ENCODE results near the gene DDX19B. TPM values are rescaled to one million over a fixed set of nuclear protein-coding genes. Genes with fewer than 3 reads are reported as not detected.

The DDX19B gene
- total RNA-seq, 1 experiment from 2014 or later, result 74.5 TPM

GRCh38 chr16:70381604-70382342 lies 82.8 kb downstream of the DDX19B start:
- Histone ChIP-seq H3K27me3 (replicated peaks; ENCODE audit: control insufficient read depth, insufficient read depth, low read length) (no peaks in the 10 kb centered on the region), H3K4me3 (ENCODE audit: low read depth, low read length) (peak overlapping the region; percentile 71), H3K9me3 (no peaks in the 10 kb centered on the region), H3K36me3 (ENCODE audit: control insufficient read depth, insufficient read depth, low read length) (peaks cover 2% of the 10 kb centered on the region), H3K4me1 (peaks cover 9% of the 10 kb centered on the region; the same call in 1 of the 2 replicates)
- H3K36me3 Mint-ChIP-seq (ENCODE audit: insufficient read depth, unreplicated experiment), result peaks cover 83% of the 10 kb centered on the region
- no peak for DNase-seq
- intact Hi-C loops (cut with micrococcal nuclease; ENCODE audit: unreplicated experiment), result loop anchor here (1.0 to 5.0 kb wide), 6 partner anchors 47 to 271 kb away; partner anchors contain the start of genes FCSK and ST3GAL2
- H3K4me1 Mint-ChIP-seq (ENCODE audit: low read depth, unreplicated experiment), result peaks cover 6% of the 10 kb centered on the region
- BruUV-seq (replicated peaks), result no TSS peak
- peak overlapping the region; percentile 92 for H3K4me3 Mint-ChIP-seq (ENCODE audit: unreplicated experiment)
- no peaks in the 10 kb centered on the region for H3K27me3 Mint-ChIP-seq (ENCODE audit: insufficient read depth, unreplicated experiment)
- H3K9me3 Mint-ChIP-seq (ENCODE audit: unreplicated experiment), result no peaks in the 10 kb centered on the region
- ChIA-PET POLR2A (interaction anchor here (0.5 to 3.7 kb wide), 31 partner anchors 8 to 995 kb away, joined by 3 to 41 read pairs (median 5); partner anchors contain the start of genes AARS1, COG4, DDX19A and FCSK), CTCF (interaction anchor here (0.6 to 2.8 kb wide), 16 partner anchors 9 to 127 kb away, joined by 3 to 42 read pairs (median 6); partner anchors contain the start of genes FCSK and ST3GAL2)
- TF ChIP-seq, protein P1, sequence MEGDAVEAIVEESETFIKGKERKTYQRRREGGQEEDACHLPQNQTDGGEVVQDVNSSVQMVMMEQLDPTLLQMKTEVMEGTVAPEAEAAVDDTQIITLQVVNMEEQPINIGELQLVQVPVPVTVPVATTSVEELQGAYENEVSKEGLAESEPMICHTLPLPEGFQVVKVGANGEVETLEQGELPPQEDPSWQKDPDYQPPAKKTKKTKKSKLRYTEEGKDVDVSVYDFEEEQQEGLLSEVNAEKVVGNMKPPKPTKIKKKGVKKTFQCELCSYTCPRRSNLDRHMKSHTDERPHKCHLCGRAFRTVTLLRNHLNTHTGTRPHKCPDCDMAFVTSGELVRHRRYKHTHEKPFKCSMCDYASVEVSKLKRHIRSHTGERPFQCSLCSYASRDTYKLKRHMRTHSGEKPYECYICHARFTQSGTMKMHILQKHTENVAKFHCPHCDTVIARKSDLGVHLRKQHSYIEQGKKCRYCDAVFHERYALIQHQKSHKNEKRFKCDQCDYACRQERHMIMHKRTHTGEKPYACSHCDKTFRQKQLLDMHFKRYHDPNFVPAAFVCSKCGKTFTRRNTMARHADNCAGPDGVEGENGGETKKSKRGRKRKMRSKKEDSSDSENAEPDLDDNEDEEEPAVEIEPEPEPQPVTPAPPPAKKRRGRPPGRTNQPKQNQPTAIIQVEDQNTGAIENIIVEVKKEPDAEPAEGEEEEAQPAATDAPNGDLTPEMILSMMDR (IDR thresholded peaks at IDR 0.05; ENCODE audit: insufficient read depth in 1 of 2, low read depth in 1 of 2, low read length in 1 of 2, severe bottlenecking in 1 of 2, unreplicated experiment in 1 of 2), result no peak
- peak overlapping the region; percentile 97 for H3K27ac Mint-ChIP-seq (ENCODE audit: unreplicated experiment)

DNA sequence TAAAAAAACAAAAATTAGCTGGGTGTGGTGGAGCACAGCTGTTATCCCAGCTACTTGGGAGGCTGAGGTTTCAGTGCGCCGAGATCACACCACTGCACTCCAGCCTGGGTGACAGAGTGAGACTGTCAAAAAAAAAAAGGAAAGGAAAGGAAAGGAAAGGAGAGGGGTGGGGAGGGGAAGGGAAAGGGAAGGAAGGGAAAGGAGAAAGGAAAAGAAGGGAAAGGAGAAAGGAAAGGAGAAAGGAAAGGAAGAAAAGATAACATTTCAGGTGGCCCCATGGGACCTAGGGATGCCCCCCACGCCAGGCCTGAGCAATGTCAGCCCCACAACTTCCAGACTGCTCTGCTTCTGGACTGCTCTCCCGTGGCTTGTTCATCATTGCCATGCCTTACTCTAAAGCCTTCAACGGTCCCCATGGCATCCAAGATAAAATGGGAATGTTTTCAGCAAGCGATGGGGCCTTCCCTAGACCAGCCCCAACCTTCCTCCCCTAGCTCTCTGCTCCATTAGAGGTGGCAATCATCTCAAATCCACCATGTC lies 84.5 kb downstream of the DDX19B start:
- Mint-ChIP-seq H3K4me1 (ENCODE audit: low read depth, unreplicated experiment) (no peaks in the 10 kb centered on the region), H3K27me3 (ENCODE audit: insufficient read depth, unreplicated experiment) (no peaks in the 10 kb centered on the region), H3K4me3 (ENCODE audit: unreplicated experiment) (no peak overlapping the region), H3K27ac (ENCODE audit: unreplicated experiment) (peak overlapping the region; percentile 27), H3K9me3 (ENCODE audit: unreplicated experiment) (no peaks in the 10 kb centered on the region), H3K36me3 (ENCODE audit: insufficient read depth, unreplicated experiment) (peaks cover 79% of the 10 kb centered on the region)
- intact Hi-C loops (cut with micrococcal nuclease; ENCODE audit: unreplicated experiment), result loop anchor here (5.0 kb wide), 1 partner anchor 269 kb away; no protein-coding TSS in a partner anchor
- no peaks in the 10 kb centered on the region for H3K27me3 ChIP-seq (replicated peaks; ENCODE audit: control insufficient read depth, insufficient read depth, low read length)
- no peaks in the 10 kb centered on the region for H3K9me3 ChIP-seq
- no TSS peak for BruUV-seq (replicated peaks)
- H3K4me1 ChIP-seq, result peaks cover 9% of the 10 kb centered on the region; the same call in 1 of the 2 replicates
- H3K4me3 ChIP-seq (ENCODE audit: low read depth, low read length), result no peak overlapping the region
- TF ChIP-seq, protein P1 (IDR thresholded peaks at IDR 0.05; ENCODE audit: insufficient read depth in 1 of 2, low read depth in 1 of 2, low read length in 1 of 2, severe bottlenecking in 1 of 2, unreplicated experiment in 1 of 2), result no peak
- CTCF ChIA-PET, result no interaction called here
- no peak for DNase-seq
- peaks cover 2% of the 10 kb centered on the region for H3K36me3 ChIP-seq (ENCODE audit: control insufficient read depth, insufficient read depth, low read length)
- POLR2A ChIA-PET, result no interaction called here

Other genes starting within 250 kb of the DDX19B start
- gene PDPR, start 184.9 kb upstream of the DDX19B start, total RNA-seq (2022), result 40.2 and 42.9 TPM in 2 replicates
- 0.50 TPM in 1 of 2 replicates, not detected in the other for gene CLEC18C, start 125.4 kb upstream of the DDX19B start, total RNA-seq (2022)
- 33.6 and 34.6 TPM in 2 replicates for gene EXOSC6, start 47.2 kb upstream of the DDX19B start, total RNA-seq (2022)
- 366 and 449 TPM in 2 replicates for gene AARS1, start 9.7 kb upstream of the DDX19B start, total RNA-seq (2022)
- 62.0 and 72.5 TPM in 2 replicates for gene DDX19A, start 47.7 kb downstream of the DDX19B start, total RNA-seq (2022)
- 30.3 and 31.1 TPM in 2 replicates for gene ST3GAL2, start 139.9 kb downstream of the DDX19B start, total RNA-seq (2022)
- gene FCSK, start 155.4 kb downstream of the DDX19B start, total RNA-seq (2022), result 25.5 and 27.9 TPM in 2 replicates
- gene COG4, start 224.4 kb downstream of the DDX19B start, total RNA-seq (2022), result 88.5 and 90.3 TPM in 2 replicates
- gene SF3B3, start 224.6 kb downstream of the DDX19B start, total RNA-seq (2022), result 387 and 439 TPM in 2 replicates

Data from Caco-2 (cell line).